ENCODE measurements around the gene PFKFB4. TPM values are rescaled to one million over a fixed set of nuclear protein-coding genes. Genes with fewer than 3 reads are reported as not detected.

The PFKFB4 gene
- total RNA-seq, 1 donor from 2014 or later, result 18.2 TPM

DNA sequence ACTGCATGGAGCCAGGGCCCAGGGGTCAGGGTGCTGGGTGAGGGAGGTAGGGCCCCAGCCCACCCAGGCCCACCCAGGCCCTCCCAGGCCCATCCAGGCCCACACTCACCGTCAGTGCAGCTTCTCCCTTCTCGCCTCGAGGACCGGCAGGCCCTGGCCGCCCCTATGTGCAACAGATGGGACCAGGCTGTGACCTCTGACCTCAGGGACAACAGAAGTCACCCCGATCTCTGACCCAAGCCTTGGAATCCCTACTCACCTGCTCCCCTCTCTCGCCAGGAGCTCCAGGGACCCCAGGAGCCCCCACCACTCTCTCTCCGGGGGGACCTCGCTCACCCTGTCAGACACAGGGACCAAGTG, 9.8 kb upstream of the PFKFB4 start:
- H3K4me3 ChIP-seq (ENCODE audit: low read depth, low read length), result no peak overlapping the region
- H3K27me3 ChIP-seq (ENCODE audit: control insufficient read depth, insufficient read depth, low read length), result no peaks in the 10 kb centered on the region
- DNase-seq (ENCODE audit: low read depth) (no peak), FAIRE-seq (no peak)
- H3K36me3 ChIP-seq (ENCODE audit: control insufficient read depth, insufficient read depth, low read length), result peaks cover 59% of the 10 kb centered on the region
- TF ChIP-seq, protein P1, sequence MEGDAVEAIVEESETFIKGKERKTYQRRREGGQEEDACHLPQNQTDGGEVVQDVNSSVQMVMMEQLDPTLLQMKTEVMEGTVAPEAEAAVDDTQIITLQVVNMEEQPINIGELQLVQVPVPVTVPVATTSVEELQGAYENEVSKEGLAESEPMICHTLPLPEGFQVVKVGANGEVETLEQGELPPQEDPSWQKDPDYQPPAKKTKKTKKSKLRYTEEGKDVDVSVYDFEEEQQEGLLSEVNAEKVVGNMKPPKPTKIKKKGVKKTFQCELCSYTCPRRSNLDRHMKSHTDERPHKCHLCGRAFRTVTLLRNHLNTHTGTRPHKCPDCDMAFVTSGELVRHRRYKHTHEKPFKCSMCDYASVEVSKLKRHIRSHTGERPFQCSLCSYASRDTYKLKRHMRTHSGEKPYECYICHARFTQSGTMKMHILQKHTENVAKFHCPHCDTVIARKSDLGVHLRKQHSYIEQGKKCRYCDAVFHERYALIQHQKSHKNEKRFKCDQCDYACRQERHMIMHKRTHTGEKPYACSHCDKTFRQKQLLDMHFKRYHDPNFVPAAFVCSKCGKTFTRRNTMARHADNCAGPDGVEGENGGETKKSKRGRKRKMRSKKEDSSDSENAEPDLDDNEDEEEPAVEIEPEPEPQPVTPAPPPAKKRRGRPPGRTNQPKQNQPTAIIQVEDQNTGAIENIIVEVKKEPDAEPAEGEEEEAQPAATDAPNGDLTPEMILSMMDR (IDR thresholded peaks at IDR 0.05; ENCODE audit: insufficient read depth, low read length, severe bottlenecking), result no peak

DNA sequence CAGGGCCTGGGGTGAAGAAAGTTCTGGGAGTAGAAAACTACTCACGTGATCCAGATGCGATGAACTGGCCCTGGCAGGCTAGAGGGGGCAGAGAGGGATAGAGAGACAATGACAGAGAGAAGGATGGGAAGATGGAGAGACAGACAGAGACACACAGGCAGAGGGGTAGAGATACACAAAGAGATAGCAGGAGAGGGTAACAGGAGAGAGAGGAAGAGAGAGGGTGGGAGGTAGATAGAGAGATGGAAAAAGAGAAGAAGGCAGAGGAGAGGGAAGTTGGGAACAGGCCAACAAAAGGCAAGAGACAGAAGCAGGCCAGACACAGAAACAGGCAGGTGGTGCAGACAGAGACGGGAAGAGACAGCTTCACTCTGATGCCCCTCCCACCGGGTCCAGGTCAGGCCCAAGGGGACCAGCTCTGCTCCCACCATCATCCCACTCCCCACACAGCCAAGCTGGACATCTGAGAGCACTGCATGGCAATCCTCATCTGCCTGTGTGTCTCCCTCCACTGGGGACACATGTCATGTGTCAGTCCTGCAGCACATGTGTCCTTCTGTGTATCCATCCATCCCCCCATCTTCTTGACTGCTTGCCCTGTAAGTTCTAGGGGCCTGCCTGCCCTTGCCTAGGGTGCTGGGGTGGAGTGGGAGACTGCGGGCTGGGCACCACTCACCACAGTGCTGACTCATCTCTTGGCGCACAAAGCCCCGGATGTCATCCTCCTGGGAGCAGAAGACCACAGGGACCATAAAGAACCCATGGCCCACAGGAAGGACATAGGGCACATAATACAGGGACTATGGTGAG, 9.2 kb upstream of the PFKFB4 start:
- FAIRE-seq (no peak), DNase-seq (ENCODE audit: low read depth) (peak; percentile 76)
- Histone ChIP-seq H3K27me3 (ENCODE audit: control insufficient read depth, insufficient read depth, low read length) (no peaks in the 10 kb centered on the region), H3K4me3 (ENCODE audit: low read depth, low read length) (no peak overlapping the region), H3K36me3 (ENCODE audit: control insufficient read depth, insufficient read depth, low read length) (peaks cover 54% of the 10 kb centered on the region)
- TF ChIP-seq, protein P1 (IDR thresholded peaks at IDR 0.05; ENCODE audit: insufficient read depth, low read length, severe bottlenecking), result no peak

DNA sequence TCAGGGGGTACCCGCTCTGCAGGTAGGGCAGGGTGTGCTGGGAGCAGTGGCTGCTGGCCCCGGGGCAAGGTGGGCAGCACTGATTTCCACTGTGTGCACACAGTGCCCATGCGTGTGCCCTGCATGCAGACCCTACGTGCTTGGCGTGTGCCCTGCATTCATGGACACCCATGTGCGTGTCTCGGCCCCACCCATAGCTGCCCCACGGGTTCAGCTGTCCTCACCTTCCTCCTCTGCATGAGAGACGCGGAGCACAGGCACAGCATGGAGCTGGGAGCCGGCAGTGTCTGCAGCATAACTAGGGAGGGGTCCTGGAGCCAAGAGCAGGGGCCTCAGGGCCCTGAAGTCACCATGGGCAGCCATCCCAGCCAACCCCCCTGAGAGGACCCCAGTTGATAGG, 8.6 kb upstream of the PFKFB4 start:
- peaks cover 49% of the 10 kb centered on the region for H3K36me3 ChIP-seq (ENCODE audit: control insufficient read depth, insufficient read depth, low read length)
- TF ChIP-seq, protein P1 (IDR thresholded peaks at IDR 0.05; ENCODE audit: insufficient read depth, low read length, severe bottlenecking), result no peak
- no peaks in the 10 kb centered on the region for H3K27me3 ChIP-seq (ENCODE audit: control insufficient read depth, insufficient read depth, low read length)
- DNase-seq (ENCODE audit: low read depth) (no peak), FAIRE-seq (no peak)
- H3K4me3 ChIP-seq (ENCODE audit: low read depth, low read length), result no peak overlapping the region

DNA sequence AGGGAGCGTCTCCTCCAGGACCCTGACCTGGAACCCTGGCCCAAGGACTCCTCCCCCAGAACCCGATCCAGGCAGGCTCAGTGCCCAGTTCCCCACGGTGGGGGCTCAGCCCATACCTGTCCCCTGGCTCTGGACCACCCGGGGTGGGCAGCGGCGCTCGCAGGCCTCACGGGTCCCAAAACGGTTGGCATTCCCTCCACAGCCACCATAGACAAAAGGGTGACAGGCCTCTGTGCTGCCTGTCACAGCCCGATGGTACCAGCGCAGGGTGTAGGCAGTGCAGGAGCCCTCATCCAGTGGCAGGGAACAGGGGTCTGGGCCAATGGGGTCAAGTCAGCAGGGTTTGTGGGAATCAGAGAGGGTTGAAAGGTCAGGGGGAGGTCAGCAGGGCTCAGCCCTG, 8.1 kb upstream of the PFKFB4 start:
- TF ChIP-seq, protein P1 (IDR thresholded peaks at IDR 0.05; ENCODE audit: insufficient read depth, low read length, severe bottlenecking), result no peak
- no peaks in the 10 kb centered on the region for H3K27me3 ChIP-seq (ENCODE audit: control insufficient read depth, insufficient read depth, low read length)
- H3K4me3 ChIP-seq (ENCODE audit: low read depth, low read length), result no peak overlapping the region
- peaks cover 46% of the 10 kb centered on the region for H3K36me3 ChIP-seq (ENCODE audit: control insufficient read depth, insufficient read depth, low read length)
- FAIRE-seq (no peak), DNase-seq (ENCODE audit: low read depth) (no peak)

DNA sequence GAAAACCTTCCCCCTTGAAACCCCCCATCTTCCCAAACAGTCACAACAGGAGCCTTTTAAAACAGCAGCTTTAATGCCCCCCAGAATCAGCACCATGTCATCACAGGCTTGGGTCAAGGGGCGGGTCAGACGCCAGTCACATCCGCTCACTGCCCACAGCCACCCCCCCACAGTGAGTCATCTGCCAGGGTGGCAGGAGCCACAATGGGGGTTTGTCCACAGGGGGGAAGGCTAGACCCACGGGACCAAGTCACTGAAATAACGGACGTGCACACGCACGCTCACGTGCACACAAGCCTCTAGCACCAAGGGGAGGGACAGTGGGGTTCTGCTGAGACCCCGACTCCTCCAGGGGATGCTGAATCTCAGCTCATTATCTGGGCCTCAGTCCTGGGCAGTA, 7.4 kb upstream of the PFKFB4 start:
- FAIRE-seq, result no peak
- DNase-seq (ENCODE audit: low read depth), result peak; percentile 56

More for the DNA sequence above, 7.4 kb upstream of the PFKFB4 start:
- peaks cover 40% of the 10 kb centered on the region for H3K36me3 ChIP-seq (ENCODE audit: control insufficient read depth, insufficient read depth, low read length)
- H3K27me3 ChIP-seq (ENCODE audit: control insufficient read depth, insufficient read depth, low read length), result no peaks in the 10 kb centered on the region
- no peak overlapping the region for H3K4me3 ChIP-seq (ENCODE audit: low read depth, low read length)
- TF ChIP-seq, protein P1 (IDR thresholded peaks at IDR 0.05; ENCODE audit: insufficient read depth, low read length, severe bottlenecking), result no peak
